ENCODE data around the gene CDH4.
"Not testable (repeated sequence)": the region's sequence is repeated elsewhere in the genome, so short reads cannot be mapped to it uniquely, and the experiment has no call there.

The CDH4 gene

GRCh38 chr20:61475729-61476128, 223.7 kb downstream of the CDH4 start:
- no peak for DNase-seq

- DNase-seq: no peak
These were observed 224.9 kb downstream of the CDH4 start for GRCh38 chr20:61476956-61477355.

GRCh38 chr20:61477451-61477861, 225.4 kb downstream of the CDH4 start:
- no peak for DNase-seq

GRCh38 chr20:61478094-61478493, 226.0 kb downstream of the CDH4 start:
- no peak for DNase-seq

GRCh38 chr20:61478611-61479305, 226.7 kb downstream of the CDH4 start:
- DNase-seq: no peak

GRCh38 chr20:61479433-61479832, 227.4 kb downstream of the CDH4 start:
- DNase-seq: not testable (repeated sequence)

- no peak for DNase-seq
These were observed 228.2 kb downstream of the CDH4 start for GRCh38 chr20:61480158-61480825.

- DNase-seq: no peak
These were observed 230.2 kb downstream of the CDH4 start for GRCh38 chr20:61482056-61482887.

- DNase-seq: no peak
These were observed 230.8 kb downstream of the CDH4 start for GRCh38 chr20:61482901-61483300.

- DNase-seq: no peak
These were observed 231.4 kb downstream of the CDH4 start for GRCh38 chr20:61483336-61484067.

- DNase-seq: no peak
These were observed 234.1 kb downstream of the CDH4 start for GRCh38 chr20:61486198-61486597.

GRCh38 chr20:61487346-61487996, 235.4 kb downstream of the CDH4 start:
- DNase-seq: no peak

- no peak for DNase-seq
These were observed 235.9 kb downstream of the CDH4 start for GRCh38 chr20:61487997-61488371.

- DNase-seq: no peak
These were observed 238.7 kb downstream of the CDH4 start for GRCh38 chr20:61490721-61491120.

- DNase-seq: no peak
These were observed 240.0 kb downstream of the CDH4 start for GRCh38 chr20:61492065-61492464.

- no peak for DNase-seq
These were observed 241.8 kb downstream of the CDH4 start for GRCh38 chr20:61493798-61494305.

GRCh38 chr20:61494763-61495575, 242.9 kb downstream of the CDH4 start:
- no peak for DNase-seq

- DNase-seq: no peak
These were observed 245.1 kb downstream of the CDH4 start for GRCh38 chr20:61497029-61497627.

- no peak for DNase-seq
These were observed 247.9 kb downstream of the CDH4 start for GRCh38 chr20:61499859-61500554.

- DNase-seq: no peak
These were observed 248.8 kb downstream of the CDH4 start for GRCh38 chr20:61500791-61501321.

Measured in hematopoietic multipotent progenitor cell treated with erythropoietin and hydrocortisone succinate and interleukin-3 and kit ligand, for 6 days (in vitro differentiated cells).